OCI-M1 (cell line): ENCODE results near the gene PHEX.

Experiments
- DNase-seq: peaks from one replicate; lab custom pipeline; 2025; lab: John Stamatoyannopoulos, UW

Gene PHEX

GRCh38 chrX:22040184-22040583 is 8.1 kb downstream of the PHEX start:
- no peak for DNase-seq

DNA sequence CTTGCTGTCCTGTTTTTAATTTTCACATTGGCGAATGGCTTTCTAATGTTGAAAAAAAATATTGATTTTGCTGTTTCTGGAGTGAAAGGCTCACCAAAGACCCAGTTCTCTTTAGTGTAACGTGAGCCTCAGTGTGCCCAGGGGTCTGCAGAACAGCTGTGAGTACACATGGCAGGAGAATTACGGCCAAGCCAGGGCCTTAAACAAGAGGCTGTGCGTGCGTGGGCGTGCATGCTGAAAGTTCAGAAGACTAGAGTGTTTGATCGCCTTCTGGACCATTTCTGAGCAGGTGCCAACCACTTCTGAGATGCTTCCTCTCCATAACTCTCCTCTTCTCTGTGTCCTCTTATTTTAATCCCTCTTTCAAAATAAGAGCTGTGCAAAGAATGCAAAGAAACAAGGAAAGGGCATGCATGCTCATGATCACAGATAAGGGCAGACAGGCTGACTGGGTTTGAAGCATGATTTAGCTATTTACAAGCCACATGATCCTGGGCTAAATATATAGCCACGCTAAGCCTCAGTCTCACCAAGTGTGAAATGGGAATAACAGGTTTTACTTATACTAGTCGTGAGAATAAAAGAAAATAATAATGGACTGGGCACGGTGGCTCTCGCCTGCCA is 9.9 kb downstream of the PHEX start:
- peak; percentile 0 for DNase-seq

- DNase-seq = no peak
Observed at GRCh38 chrX:22043872-22044271, 11.7 kb downstream of the PHEX start.

GRCh38 chrX:22047468-22047867 is 15.3 kb downstream of the PHEX start:
- no peak for DNase-seq

- DNase-seq = no peak
Observed at GRCh38 chrX:22053481-22053880, 21.4 kb downstream of the PHEX start.

DNA sequence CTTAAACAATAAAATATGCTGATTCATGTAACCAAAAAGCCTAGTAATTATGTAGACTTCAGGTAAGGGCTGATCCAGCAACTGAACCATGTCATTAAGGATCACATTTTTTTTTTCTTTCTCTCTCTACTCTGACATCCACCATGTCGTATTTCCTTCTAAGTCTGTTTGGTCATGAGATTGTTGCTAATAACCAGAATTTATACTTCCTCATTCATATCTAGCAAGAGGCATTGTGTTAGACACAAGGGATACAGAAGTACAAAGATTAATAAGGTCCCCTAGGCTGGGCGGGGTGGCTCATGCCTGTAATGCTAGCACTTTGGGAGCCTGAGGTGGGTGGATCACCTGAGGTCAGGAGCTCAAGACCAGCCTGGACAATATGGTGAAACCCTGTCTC is 24.1 kb downstream of the PHEX start:
- no peak for DNase-seq

DNA sequence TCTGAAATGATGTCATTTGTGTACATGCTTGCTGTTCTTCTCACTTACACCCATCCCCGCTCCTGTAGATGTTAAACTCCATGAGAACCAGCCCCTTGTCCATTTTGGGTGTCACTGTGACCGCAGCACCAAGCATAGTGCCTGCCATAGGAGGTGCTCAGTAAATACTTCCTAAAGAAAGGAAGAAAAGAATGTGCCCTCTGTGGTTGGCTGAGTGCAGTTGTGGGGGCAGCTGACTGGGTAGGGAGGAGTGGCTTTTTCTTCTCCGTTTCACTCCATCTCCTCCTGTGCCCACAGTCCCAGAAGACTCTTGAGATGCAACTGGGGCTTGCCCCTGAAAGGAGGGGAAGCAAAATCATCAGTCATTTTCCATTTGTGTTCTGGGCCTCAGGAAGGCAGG is 25.5 kb downstream of the PHEX start:
- no peak for DNase-seq

- no peak for DNase-seq
Observed at GRCh38 chrX:22059775-22060174, 27.6 kb downstream of the PHEX start.

DNA sequence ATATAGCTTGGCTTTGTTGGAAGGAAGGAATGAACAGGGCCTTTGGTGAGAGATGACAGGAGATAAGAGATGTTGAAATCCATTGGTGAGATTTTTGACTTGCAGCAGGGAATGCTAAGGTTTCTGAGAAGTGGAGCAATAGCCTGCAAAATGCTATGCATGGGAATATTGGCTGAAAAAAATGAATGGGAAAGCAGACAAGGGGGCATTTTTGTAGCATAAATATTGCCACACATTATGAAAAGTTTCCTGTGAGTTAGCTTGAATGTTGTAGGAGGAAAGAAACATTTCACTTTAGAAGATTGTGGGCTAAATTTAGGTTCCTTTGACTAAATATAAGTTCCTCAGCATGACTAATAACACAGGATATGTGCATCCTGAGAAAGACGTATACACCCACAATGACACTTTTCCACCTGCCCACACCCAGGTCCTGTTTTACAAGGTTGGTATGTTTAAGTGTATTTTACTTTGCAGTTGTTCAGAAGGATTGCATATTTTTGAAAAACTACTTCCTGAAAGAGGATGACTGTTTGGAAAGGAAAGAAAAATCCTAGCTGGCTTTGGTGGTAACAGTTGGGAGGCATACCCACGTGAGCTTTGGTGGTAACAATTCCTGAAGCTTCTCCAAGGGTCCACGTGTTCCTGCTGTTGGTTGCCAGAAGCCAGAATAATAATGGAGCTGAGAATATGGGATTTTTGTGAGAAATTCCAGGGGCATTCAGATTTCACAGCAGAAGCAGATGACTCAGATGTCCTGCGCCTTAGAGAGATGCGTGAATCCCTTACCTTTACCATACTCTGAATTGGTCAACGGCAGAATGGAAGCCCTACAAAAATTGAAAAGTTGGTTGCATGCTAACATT is 28.5 kb downstream of the PHEX start:
- DNase-seq = no peak

GRCh38 chrX:22063284-22063683 is 31.2 kb downstream of the PHEX start:
- peak; percentile 60 for DNase-seq

DNA sequence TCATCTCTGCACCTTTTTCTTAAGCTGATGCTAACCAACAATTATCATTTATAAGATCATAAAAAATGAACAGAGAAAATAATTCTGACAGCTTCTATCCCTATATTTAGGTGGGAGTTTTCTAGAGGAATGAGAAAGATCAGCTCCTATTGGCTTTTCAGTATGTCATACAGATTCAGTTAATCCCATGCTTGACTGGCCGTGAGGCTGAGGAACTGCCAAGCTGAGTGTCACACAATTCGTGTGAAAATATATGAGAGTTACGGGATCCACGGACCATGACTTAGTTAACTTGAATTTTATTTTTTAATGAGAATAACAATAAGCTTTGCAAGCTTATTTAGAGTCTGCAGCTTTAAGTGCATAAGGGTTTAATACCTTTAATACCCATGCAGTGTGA is 37.5 kb downstream of the PHEX start:
- no peak for DNase-seq

DNA sequence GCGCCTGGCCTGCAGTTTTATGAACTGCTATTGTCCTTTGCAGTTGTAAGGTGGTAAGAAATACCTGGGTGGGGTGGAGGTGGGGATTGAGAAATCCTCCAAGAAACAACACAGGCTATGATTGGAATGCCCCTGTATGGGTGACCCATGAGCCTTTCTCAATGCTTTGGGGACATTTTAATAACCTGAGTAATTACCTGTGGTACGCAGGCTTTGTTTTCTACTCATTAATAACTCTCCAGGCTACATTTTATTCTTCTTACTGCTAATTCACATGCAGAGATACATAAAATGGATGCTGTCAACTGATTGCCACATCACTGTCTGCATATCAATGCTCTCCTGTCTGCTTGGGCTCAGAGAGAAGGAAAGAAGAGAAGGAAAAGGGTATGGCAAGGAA is 41.8 kb downstream of the PHEX start:
- no peak for DNase-seq

DNA sequence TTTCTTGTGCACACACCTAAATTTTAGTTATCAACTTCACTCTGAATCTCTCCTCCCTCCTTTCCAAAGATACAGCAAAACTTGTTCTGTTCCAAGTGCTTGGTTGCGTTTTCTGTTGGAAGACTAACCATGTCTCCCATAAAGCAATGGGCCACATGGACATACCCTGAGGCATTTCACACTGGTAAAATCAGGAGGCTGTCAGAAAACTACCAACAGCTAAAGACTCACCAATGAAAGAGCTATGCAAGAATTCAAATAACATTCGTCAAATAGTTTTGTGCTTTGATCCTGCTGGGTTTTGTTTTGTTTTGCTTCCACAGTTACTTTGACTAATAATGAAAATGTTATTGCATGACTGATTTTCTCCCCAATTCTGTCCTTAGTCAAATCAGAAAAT is 46.0 kb downstream of the PHEX start:
- no peak for DNase-seq

GRCh38 chrX:22081475-22082092 is 49.5 kb downstream of the PHEX start:
- DNase-seq = peak; percentile 45

GRCh38 chrX:22086003-22086402 is 53.9 kb downstream of the PHEX start:
- DNase-seq = no peak

DNA sequence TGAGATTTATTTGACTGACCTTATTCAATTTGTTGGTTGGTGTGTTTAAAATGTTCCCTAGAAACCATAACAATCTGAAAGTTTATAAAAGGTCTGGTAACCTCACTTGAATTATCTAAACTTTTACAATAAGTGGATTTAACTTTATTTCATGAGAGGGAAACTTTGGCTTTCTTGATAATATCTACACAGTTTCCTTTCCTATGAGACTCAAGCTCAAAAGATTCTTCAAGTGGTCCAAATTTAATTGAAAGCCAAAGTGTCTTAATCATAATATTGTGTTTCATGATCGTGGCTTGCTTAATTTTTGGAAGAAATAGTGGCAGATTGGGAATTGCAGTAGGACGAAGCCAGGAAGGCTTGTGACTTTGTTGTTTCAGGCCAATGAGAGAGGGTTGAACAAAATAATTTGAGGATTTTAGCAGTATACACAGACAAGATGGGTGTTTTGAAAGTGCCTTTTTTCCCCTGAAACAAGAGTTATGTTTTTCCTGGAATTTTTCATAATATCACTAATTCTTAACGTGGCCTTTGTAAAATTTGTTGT is 55.0 kb downstream of the PHEX start:
- DNase-seq = no peak

GRCh38 chrX:22088326-22088725 is 56.2 kb downstream of the PHEX start:
- DNase-seq = no peak

DNA sequence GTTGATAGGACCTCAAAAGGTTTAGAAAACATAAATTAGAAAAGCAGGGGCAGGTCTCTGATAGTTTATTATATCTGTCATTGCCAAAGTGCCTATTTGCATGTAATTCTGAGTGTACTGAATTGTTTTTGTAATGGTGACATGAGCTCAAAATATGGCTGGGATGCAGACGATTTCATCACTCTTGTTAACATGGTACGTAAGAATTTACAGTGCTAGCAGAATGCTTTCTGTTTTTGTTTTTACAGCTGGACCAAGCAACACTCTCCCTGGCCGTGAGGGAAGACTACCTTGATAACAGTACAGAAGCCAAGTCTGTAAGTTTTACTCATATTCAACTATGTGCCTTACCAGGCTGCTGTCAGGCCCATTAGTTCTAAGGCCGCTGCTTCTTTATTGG is 58.1 kb downstream of the PHEX start:
- no peak for DNase-seq

DNA sequence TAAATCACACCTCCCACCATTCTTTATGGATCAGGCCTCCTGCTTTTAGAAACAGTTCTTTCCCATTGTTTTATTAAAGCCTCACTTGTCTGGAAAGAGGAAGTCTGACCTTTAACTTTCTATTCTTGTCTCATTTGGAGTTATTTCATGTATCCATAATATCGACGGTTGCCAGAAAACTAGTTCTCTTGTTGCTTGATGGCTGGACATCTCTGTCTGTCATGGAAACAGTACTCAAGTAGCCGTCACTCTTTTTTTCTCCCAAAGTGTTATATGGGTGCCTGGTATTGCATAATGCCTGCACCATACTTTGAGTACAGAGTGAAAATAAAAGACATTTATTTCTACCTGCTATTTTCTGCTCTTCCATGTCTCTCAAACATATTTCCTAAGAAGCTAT is 61.4 kb downstream of the PHEX start:
- DNase-seq = no peak

- DNase-seq = no peak
Observed at GRCh38 chrX:22095286-22095685, 63.2 kb downstream of the PHEX start.

GRCh38 chrX:22095856-22096255 is 63.7 kb downstream of the PHEX start:
- DNase-seq = no peak

GRCh38 chrX:22097012-22097694 is 65.0 kb downstream of the PHEX start:
- no peak for DNase-seq
